ENCODE data around the gene ATXN7. TPM values are rescaled to one million over a fixed set of nuclear protein-coding genes. Genes with fewer than 3 reads are reported as not detected.

ATXN7 gene
- 10 to 100 TPM in 4 of 8 experiments, 1 to 10 TPM in 4; 5.1 to 35.5 (median 10.4) TPM for total RNA-seq

DNA sequence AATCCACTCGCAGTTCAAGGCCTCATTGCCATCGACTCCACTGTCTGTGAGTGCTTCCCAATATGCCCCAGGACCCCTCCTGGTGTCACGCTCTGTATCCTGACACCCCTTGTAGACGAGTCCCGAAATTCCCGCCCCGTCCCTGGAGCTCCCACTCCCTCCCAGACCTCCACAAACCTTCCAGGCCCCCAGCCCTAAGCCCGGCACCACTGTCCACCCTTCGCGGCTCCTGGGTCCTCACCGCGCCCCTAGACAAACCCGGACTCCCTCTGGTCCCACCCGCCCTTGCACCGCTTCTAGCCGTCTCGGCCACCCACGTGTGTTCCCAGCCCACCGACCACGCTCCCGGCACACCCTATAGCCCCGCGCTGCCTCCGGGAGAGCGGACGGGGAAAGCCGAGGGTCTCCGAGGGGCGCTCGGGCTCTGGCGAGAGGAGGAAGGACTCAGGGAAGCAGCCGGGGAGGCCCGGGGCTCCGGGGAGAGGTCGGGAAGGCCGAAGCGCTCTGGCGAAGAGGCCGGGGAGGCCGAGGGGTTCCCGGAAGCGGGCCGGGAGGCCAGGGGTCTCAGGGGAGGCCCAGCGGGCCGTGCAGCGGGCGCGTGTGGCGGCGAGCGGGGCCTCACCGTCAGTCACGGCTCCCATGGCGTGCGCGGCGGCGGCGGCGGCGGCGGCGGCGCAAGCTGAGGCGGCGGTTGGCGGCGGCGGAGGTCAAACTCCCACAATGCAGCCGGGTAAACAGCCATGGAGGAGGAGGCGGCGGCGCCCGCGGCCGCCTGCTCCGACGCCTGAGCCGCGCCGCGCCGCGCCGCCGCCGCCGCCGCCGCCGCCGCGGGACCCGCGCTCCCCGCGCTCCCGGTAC is at the start of gene ATXN7, which contains the start of gene THOC7:
TSS of gene ATXN7 (plus strand) at position 718 of the 858 bp plus-strand sequence. CDS start 48,732 bp downstream, outside the sequence.
TSS of gene THOC7 (minus strand) at position 656 of the 858 bp plus-strand sequence. CDS start at position 641, 15 bp downstream.
- WGBS, 10 experiments, result 0 to 5% (median 0%) methylated on average over 1 to 3 of the region's 98 CpGs; no CpG with 5 or more reads in 6 of the 10 experiments
- in situ Hi-C loops (cut with MboI; ENCODE audit: low pct_unique_long_range_greater_than_20kb in 2 of 9, low sequenced_read_pairs in 9 of 9, unreplicated experiment in 9 of 9), result no loop called here
- Histone ChIP-seq H3K4me1 (replicated peaks in 1 of 2) (peaks cover 5 to 11% of the 10 kb centered on the region in 2 donors), H3K27ac (peak within 1 kb of the TSS; percentile 91), H3K4me3 (peak within 1 kb of the TSS; percentile 60 to 84 (median 82))
- peak; percentile 63 to 85 (median 80) for ATAC-seq (replicated peaks in 6 of 8)

DNA sequence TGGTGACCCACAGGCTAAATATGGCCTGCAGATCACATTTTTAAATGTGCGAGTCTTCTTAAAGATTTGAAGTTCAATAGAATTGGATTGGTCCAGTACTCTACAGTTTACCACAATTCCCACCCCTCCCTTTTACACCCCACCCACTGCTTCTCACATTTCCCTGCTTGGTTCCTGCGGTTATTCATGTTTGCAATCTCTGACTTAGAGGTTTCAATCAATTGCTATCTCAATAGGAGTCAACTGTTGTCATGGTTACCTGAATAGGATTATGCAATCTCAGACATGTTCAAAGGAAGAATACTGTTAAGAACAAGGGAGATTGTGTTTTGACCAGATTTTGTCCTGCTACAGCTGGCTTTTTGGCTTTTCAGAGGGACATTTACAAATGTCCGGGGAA is 49.4 kb upstream of the ATXN7 start:
- in situ Hi-C loops (cut with MboI; ENCODE audit: low pct_unique_long_range_greater_than_20kb in 2 of 9, low sequenced_read_pairs in 9 of 9, unreplicated experiment in 9 of 9), result loop anchor here (10.0 to 25.0 kb wide), 2 partner anchors 452 to 459 kb away; no protein-coding TSS in a partner anchor
- Histone ChIP-seq H3K4me3 (no peak overlapping the region), H3K27ac (no peak overlapping the region), H3K4me1 (replicated peaks in 1 of 2) (peaks cover 12% of the 10 kb centered on the region in 2 donors)
- peak; percentile 41 to 78 (median 68) for ATAC-seq (replicated peaks in 6 of 8)
- WGBS, 10 experiments, result 29 to 100% (median 60%) methylated on average over 1 to 2 of the region's 3 CpGs; no CpG with 5 or more reads in 3 of the 10 experiments

- Histone ChIP-seq H3K4me3 (no peak overlapping the region), H3K4me1 (replicated peaks in 1 of 2) (peaks cover 12% of the 10 kb centered on the region in 2 donors), H3K27ac (no peak overlapping the region)
- WGBS, 10 experiments, result 0 to 100% (median 61%) methylated on average over 1 to 5 of the region's 5 CpGs; no CpG with 5 or more reads in 2 of the 10 experiments
- peak in 3 of 8 experiments; percentile 70 to 73 (median 73) for ATAC-seq (replicated peaks in 6 of 8)
- in situ Hi-C loops (cut with MboI; ENCODE audit: low pct_unique_long_range_greater_than_20kb in 2 of 9, low sequenced_read_pairs in 9 of 9, unreplicated experiment in 9 of 9), result loop anchor here (10.0 to 25.0 kb wide), 2 partner anchors 455 to 462 kb away; no protein-coding TSS in a partner anchor
Measured at GRCh38 chr3:63817225-63817624, 46.4 kb upstream of the ATXN7 start.

- Histone ChIP-seq H3K27ac (no peak overlapping the region), H3K4me1 (replicated peaks in 1 of 2) (peaks cover 12% of the 10 kb centered on the region in 2 donors), H3K4me3 (no peak overlapping the region)
- WGBS, 10 experiments, result 0 to 76% (median 14%) methylated on average over 2 to 7 of the region's 10 CpGs; no CpG with 5 or more reads in 1 of the 10 experiments
- ATAC-seq (replicated peaks in 6 of 8), result peak; percentile 7 to 58 (median 52)
- in situ Hi-C loops (cut with MboI; ENCODE audit: low pct_unique_long_range_greater_than_20kb in 2 of 9, low sequenced_read_pairs in 9 of 9, unreplicated experiment in 9 of 9), result loop anchor here (10.0 to 25.0 kb wide), 2 partner anchors 456 to 464 kb away; no protein-coding TSS in a partner anchor
Measured at GRCh38 chr3:63818282-63819150, 45.2 kb upstream of the ATXN7 start.

- ATAC-seq (replicated peaks in 6 of 8), result no peak
- no peak within 1 kb of the TSS for H3K4me3 ChIP-seq
- H3K27ac ChIP-seq, result no peak within 1 kb of the TSS
- H3K4me1 ChIP-seq (replicated peaks in 1 of 2), result peaks cover 9 to 10% of the 10 kb centered on the region in 2 donors
- WGBS, 10 experiments, result 80 to 100% (median 83%) methylated on average over 1 of the region's 1 CpG; no CpG with 5 or more reads in 5 of the 10 experiments
- in situ Hi-C loops (cut with MboI; ENCODE audit: low pct_unique_long_range_greater_than_20kb in 2 of 9, low sequenced_read_pairs in 9 of 9, unreplicated experiment in 9 of 9), result loop anchor here (10.0 to 25.0 kb wide), 2 partner anchors 457 to 464 kb away; no protein-coding TSS in a partner anchor
Measured at GRCh38 chr3:63819151-63819398, 44.6 kb upstream of the ATXN7 start, which contains the start of gene C3orf49. TSS of gene C3orf49 (plus strand) at chr3:63819299. CDS start at chr3:63819472, 173 bp downstream.

GRCh38 chr3:63824309-63824708 is 39.4 kb upstream of the ATXN7 start:
- no peak for ATAC-seq (replicated peaks in 6 of 8)
- 56 to 87% (median 72%) methylated on average over 1 to 4 of the region's 4 CpGs; no CpG with 5 or more reads in 2 of the 10 experiments for WGBS, 10 experiments
- in situ Hi-C loops (cut with MboI; ENCODE audit: low pct_unique_long_range_greater_than_20kb in 2 of 9, low sequenced_read_pairs in 9 of 9, unreplicated experiment in 9 of 9), result loop anchor here in 4 of 9 experiments (25.0 kb wide), 1 partner anchor 462 kb away; no protein-coding TSS in a partner anchor

GRCh38 chr3:63830526-63830925 is 33.1 kb upstream of the ATXN7 start:
- 80 to 100% (median 98%) methylated on average over 1 to 6 of the region's 6 CpGs; no CpG with 5 or more reads in 2 of the 10 experiments for WGBS, 10 experiments
- H3K4me3 ChIP-seq, result no peak overlapping the region
- H3K4me1 ChIP-seq (replicated peaks in 1 of 2), result no peaks in the 10 kb centered on the region
- no peak overlapping the region for H3K27ac ChIP-seq
- ATAC-seq (replicated peaks in 6 of 8), result no peak
- in situ Hi-C loops (cut with MboI; ENCODE audit: low pct_unique_long_range_greater_than_20kb in 2 of 9, low sequenced_read_pairs in 9 of 9, unreplicated experiment in 9 of 9), result no loop called here

More at GRCh38 chr3:63824309-63824708, 39.4 kb upstream of the ATXN7 start:
- H3K27ac ChIP-seq, result no peak overlapping the region
- H3K4me1 ChIP-seq (replicated peaks in 1 of 2), result no peaks in the 10 kb centered on the region
- no peak overlapping the region for H3K4me3 ChIP-seq

DNA sequence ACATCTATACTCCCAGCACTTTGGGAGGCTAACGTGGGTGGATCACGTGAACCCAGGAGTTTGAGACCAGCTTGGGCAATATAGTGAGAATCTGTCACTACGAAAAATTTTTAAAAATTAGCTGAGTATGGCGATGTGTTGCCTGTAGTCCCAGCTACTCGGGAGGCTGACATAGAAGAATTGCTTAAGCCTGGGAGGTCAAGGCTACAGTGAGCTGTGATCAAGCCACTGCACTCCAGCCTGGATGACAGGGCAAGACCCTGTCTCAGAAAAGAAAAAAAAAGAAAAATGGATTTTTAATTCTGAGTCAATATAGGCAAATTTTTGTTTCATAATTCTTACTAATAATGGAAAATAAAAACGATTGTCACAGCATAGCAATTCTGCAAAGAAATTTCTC is 31.3 kb upstream of the ATXN7 start:
- 68 to 100% (median 87%) methylated on average over 1 to 6 of the region's 6 CpGs for WGBS, 10 experiments
- in situ Hi-C loops (cut with MboI; ENCODE audit: low pct_unique_long_range_greater_than_20kb in 2 of 9, low sequenced_read_pairs in 9 of 9, unreplicated experiment in 9 of 9), result no loop called here
- ATAC-seq (replicated peaks in 6 of 8), result no peak
- no peak overlapping the region for H3K27ac ChIP-seq
- no peaks in the 10 kb centered on the region for H3K4me1 ChIP-seq (replicated peaks in 1 of 2)
- no peak overlapping the region for H3K4me3 ChIP-seq

GRCh38 chr3:63841704-63842103 is 22.0 kb upstream of the ATXN7 start:
- H3K4me3 ChIP-seq, result no peak overlapping the region
- no peak overlapping the region for H3K27ac ChIP-seq
- peaks cover 0 to 5% of the 10 kb centered on the region in 2 donors for H3K4me1 ChIP-seq (replicated peaks in 1 of 2)
- WGBS, 10 experiments, result 0 to 55% (median 0%) methylated on average over 1 of the region's 1 CpG; no CpG with 5 or more reads in 1 of the 10 experiments
- in situ Hi-C loops (cut with MboI; ENCODE audit: low pct_unique_long_range_greater_than_20kb in 2 of 9, low sequenced_read_pairs in 9 of 9, unreplicated experiment in 9 of 9), result no loop called here
- ATAC-seq (replicated peaks in 6 of 8), result no peak

GRCh38 chr3:63842127-63842526 is 21.5 kb upstream of the ATXN7 start:
- in situ Hi-C loops (cut with MboI; ENCODE audit: low pct_unique_long_range_greater_than_20kb in 2 of 9, low sequenced_read_pairs in 9 of 9, unreplicated experiment in 9 of 9), result no loop called here
- Histone ChIP-seq H3K27ac (no peak overlapping the region), H3K4me1 (replicated peaks in 1 of 2) (peaks cover 0 to 5% of the 10 kb centered on the region in 2 donors), H3K4me3 (no peak overlapping the region)
- no peak for ATAC-seq (replicated peaks in 6 of 8)

DNA sequence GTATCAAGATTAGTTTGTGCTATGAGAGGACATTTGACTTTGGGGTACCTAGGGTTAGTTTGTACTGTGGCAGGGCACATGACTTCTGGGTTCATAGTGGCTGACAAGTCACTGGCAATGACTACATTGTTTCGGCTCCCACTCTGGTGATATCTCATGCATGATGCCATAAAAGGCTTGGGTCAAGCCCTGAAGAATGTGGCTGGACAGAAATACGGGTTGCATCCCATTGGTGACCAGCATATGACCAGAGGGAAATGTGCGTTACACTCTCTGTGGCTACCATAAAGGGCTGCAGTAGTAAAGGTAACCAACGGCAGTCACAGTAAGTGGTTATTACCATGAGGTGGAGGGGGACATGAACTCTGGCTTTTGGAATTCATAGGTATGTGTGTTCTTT is 18.5 kb upstream of the ATXN7 start:
- ATAC-seq (replicated peaks in 6 of 8), result no peak
- in situ Hi-C loops (cut with MboI; ENCODE audit: low pct_unique_long_range_greater_than_20kb in 2 of 9, low sequenced_read_pairs in 9 of 9, unreplicated experiment in 9 of 9), result no loop called here
- H3K27ac ChIP-seq, result no peak overlapping the region
- 80 to 100% (median 100%) methylated on average over 1 to 4 of the region's 4 CpGs; no CpG with 5 or more reads in 2 of the 10 experiments for WGBS, 10 experiments
- peaks cover 0 to 5% of the 10 kb centered on the region in 2 donors for H3K4me1 ChIP-seq (replicated peaks in 1 of 2)
- no peak overlapping the region for H3K4me3 ChIP-seq

- Histone ChIP-seq H3K27ac (no peak overlapping the region), H3K4me3 (no peak overlapping the region), H3K4me1 (replicated peaks in 1 of 2) (no peaks in the 10 kb centered on the region)
- in situ Hi-C loops (cut with MboI; ENCODE audit: low pct_unique_long_range_greater_than_20kb in 2 of 9, low sequenced_read_pairs in 9 of 9, unreplicated experiment in 9 of 9), result no loop called here
- WGBS, 10 experiments, result 43 to 100% (median 80%) methylated on average over 1 of the region's 1 CpG; no CpG with 5 or more reads in 5 of the 10 experiments
- ATAC-seq (replicated peaks in 6 of 8), result no peak
Measured at GRCh38 chr3:63847718-63848450, 15.8 kb upstream of the ATXN7 start.

All from motor neuron (in vitro differentiated cells).